Measurements from ENCODE around the gene CELF6. TPM values are rescaled to one million over a fixed set of nuclear protein-coding genes. Genes with fewer than 3 reads are reported as not detected.

Gene CELF6
- total RNA-seq, 4 donors from 2014 or later = 1.2 to 1.8 (median 1.5) TPM

GRCh38 chr15:72306211-72306785 is 13.7 kb downstream of the CELF6 start:
- TF ChIP-seq CTCF (IDR thresholded peaks at IDR 0.05) = no peak
- no peak for TF ChIP-seq POLR2A (IDR thresholded peaks at IDR 0.05)
- intact Hi-C loops (cut with DNase I; ENCODE audit: low total_unique reads) = no loop called here
- peak in 1 of 2 donors; percentile 31 for DNase-seq (ENCODE audit: low spot score in 2 of 2)
- 50 to 51% methylated on average over 10 of the region's 10 CpGs for WGBS, 2 donors
- H3K4me3 ChIP-seq (ENCODE audit: low read depth, poor library complexity, severe bottlenecking) = no peak overlapping the region

GRCh38 chr15:72304596-72304995 is 15.4 kb downstream of the CELF6 start:
- TF ChIP-seq POLR2A (IDR thresholded peaks at IDR 0.05) (no peak), CTCF (IDR thresholded peaks at IDR 0.05) (no peak)
- DNase-seq (ENCODE audit: low spot score in 2 of 2) = peak in 1 of 2 donors; percentile 32
- intact Hi-C loops (cut with DNase I; ENCODE audit: low total_unique reads) = no loop called here
- 91 to 92% methylated on average over 7 of the region's 7 CpGs for WGBS, 2 donors
- H3K4me3 ChIP-seq (ENCODE audit: low read depth, poor library complexity, severe bottlenecking) = no peak overlapping the region

DNA sequence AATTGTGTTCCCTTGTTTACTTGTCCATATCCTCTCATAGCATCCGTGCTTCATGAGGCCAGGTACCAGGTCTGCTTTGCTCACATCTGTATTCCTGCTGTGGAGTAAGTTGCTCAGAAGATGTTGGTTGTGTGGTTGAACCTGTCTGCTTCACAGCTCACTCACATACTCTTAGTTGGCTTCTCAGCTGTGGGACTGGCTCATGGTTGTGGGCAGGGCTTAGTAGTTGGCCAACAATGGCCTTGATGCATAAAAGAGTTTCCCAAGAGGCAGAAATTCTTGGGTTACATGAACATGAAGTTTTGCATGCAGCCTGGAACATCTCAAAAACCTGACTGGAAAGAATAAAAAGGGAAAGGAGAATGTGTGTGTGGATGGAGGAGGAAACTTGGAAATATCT is 17.0 kb downstream of the CELF6 start:
- intact Hi-C loops (cut with DNase I; ENCODE audit: low total_unique reads) = no loop called here
- H3K4me3 ChIP-seq (ENCODE audit: low read depth, poor library complexity, severe bottlenecking) = no peak overlapping the region
- 57 to 74% methylated on average over 1 of the region's 1 CpG for WGBS, 2 donors
- TF ChIP-seq CTCF (IDR thresholded peaks at IDR 0.05) = no peak
- no peak for TF ChIP-seq POLR2A (IDR thresholded peaks at IDR 0.05)
- no peak for DNase-seq (ENCODE audit: low spot score in 2 of 2)

DNA sequence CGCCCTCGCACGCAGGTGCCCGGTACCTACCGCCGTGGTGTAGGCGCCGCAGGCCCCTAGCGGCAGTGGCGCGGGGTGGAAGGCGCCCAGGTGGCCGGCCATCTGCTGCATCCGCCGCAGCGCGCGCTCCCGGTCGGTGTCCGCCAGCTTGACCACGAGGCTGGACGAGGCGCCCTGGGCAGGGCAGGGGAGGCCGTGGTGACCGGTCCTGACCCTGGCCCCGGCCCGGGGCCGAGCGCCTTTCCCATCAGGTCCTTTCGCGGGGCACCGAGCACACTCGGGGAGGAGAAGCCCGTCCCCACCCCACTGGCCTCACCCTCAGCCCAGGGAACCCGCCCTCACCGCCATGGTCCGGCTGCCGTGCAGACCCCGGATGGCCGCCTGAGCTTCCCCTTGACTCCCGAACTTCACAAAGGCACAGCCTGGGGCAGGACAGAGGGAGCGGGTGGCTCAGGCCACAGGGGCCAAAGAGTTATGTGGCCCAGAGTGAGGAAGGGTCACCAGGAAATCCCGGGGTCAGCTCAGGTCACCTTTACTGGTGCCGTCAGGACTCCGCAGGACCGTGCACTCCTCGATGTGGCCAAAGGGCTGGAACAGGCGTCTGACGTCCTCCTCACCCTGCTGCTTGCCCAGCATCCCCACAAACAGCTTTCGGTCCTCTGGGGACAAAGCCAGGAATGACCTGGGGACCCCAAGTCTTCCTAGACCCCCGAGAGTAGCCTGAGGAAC is 30.2 kb downstream of the CELF6 start:
- WGBS, 2 donors = 90 to 95% methylated on average over 46 of the region's 52 CpGs
- no peak for DNase-seq (ENCODE audit: low spot score in 2 of 2)
- no peak for TF ChIP-seq POLR2A (IDR thresholded peaks at IDR 0.05)
- no peak for TF ChIP-seq CTCF (IDR thresholded peaks at IDR 0.05)
- intact Hi-C loops (cut with DNase I; ENCODE audit: low total_unique reads) = loop anchor here (5.0 kb wide), 1 partner anchor 2003 kb away; no protein-coding TSS in a partner anchor
- no peak overlapping the region for H3K4me3 ChIP-seq (ENCODE audit: low read depth, poor library complexity, severe bottlenecking)

- intact Hi-C loops (cut with DNase I; ENCODE audit: low total_unique reads) = no loop called here
- H3K4me3 ChIP-seq (ENCODE audit: low read depth, poor library complexity, severe bottlenecking) = no peak overlapping the region
- TF ChIP-seq POLR2A (IDR thresholded peaks at IDR 0.05) (no peak), CTCF (IDR thresholded peaks at IDR 0.05) (no peak)
- no peak for DNase-seq (ENCODE audit: low spot score in 2 of 2)
- WGBS, 2 donors = 95% methylated on average over 37 to 45 of the region's 49 CpGs
These were observed 31.0 kb downstream of the CELF6 start for GRCh38 chr15:72288796-72289596.

All from lower leg skin (tissue), 4 donors.